Measurements from ENCODE around the gene CAMK2A.

The CAMK2A gene

GRCh38 chr5:150326707-150327106, 37.1 kb upstream of the CAMK2A start:
- Histone ChIP-seq H3K27ac (replicated peaks) (no peak overlapping the region), H3K4me3 (replicated peaks; ENCODE audit: insufficient read depth, low read length) (no peak overlapping the region), H3K27me3 (ENCODE audit: insufficient read depth, poor library complexity, severe bottlenecking) (no peaks in the 10 kb centered on the region)
- TF ChIP-seq GABPA (IDR thresholded peaks at IDR 0.05; ENCODE audit: low read depth) (no peak), REST (IDR thresholded peaks at IDR 0.05; ENCODE audit: insufficient replicate concordance, low read depth) (no peak), POLR2AphosphoS5 (IDR thresholded peaks at IDR 0.05; ENCODE audit: low read depth) (no peak), SPI1 (IDR thresholded peaks at IDR 0.05; ENCODE audit: borderline replicate concordance, low read depth) (no peak), CTCF (IDR thresholded peaks at IDR 0.05; ENCODE audit: insufficient read depth, low read length) (no peak)
- DNase-seq (ENCODE audit: low read depth in 1 of 2, low spot score in 1 of 2) = no peak

- TF ChIP-seq SPI1 (IDR thresholded peaks at IDR 0.05; ENCODE audit: borderline replicate concordance, low read depth) (no peak), CTCF (IDR thresholded peaks at IDR 0.05; ENCODE audit: insufficient read depth, low read length) (no peak), POLR2AphosphoS5 (IDR thresholded peaks at IDR 0.05; ENCODE audit: low read depth) (no peak), GABPA (IDR thresholded peaks at IDR 0.05; ENCODE audit: low read depth) (no peak), REST (IDR thresholded peaks at IDR 0.05; ENCODE audit: insufficient replicate concordance, low read depth) (no peak)
- H3K4me3 ChIP-seq (replicated peaks; ENCODE audit: insufficient read depth, low read length) = no peak overlapping the region
- no peak for DNase-seq (ENCODE audit: low read depth in 1 of 2, low spot score in 1 of 2)
- H3K27me3 ChIP-seq (ENCODE audit: insufficient read depth, poor library complexity, severe bottlenecking) = no peaks in the 10 kb centered on the region
- no peak overlapping the region for H3K27ac ChIP-seq (replicated peaks)
These were observed 35.9 kb upstream of the CAMK2A start for GRCh38 chr5:150325426-150325825.

- TF ChIP-seq REST (IDR thresholded peaks at IDR 0.05; ENCODE audit: insufficient replicate concordance, low read depth) (no peak), SPI1 (IDR thresholded peaks at IDR 0.05; ENCODE audit: borderline replicate concordance, low read depth) (no peak)
- H3K27me3 ChIP-seq (ENCODE audit: insufficient read depth, poor library complexity, severe bottlenecking) = no peaks in the 10 kb centered on the region
- H3K4me3 ChIP-seq (replicated peaks; ENCODE audit: insufficient read depth, low read length) = no peak overlapping the region
- DNase-seq (ENCODE audit: low read depth in 1 of 2, low spot score in 1 of 2) = no peak
- H3K27ac ChIP-seq (replicated peaks) = no peak overlapping the region
These were observed 34.2 kb upstream of the CAMK2A start for GRCh38 chr5:150323819-150324218.

- no peak for DNase-seq (ENCODE audit: low read depth in 1 of 2, low spot score in 1 of 2)
- TF ChIP-seq GABPA (IDR thresholded peaks at IDR 0.05; ENCODE audit: low read depth) = no peak
- no peak for TF ChIP-seq SPI1 (IDR thresholded peaks at IDR 0.05; ENCODE audit: borderline replicate concordance, low read depth)
- no peak for TF ChIP-seq REST (IDR thresholded peaks at IDR 0.05; ENCODE audit: insufficient replicate concordance, low read depth)
- TF ChIP-seq POLR2AphosphoS5 (IDR thresholded peaks at IDR 0.05; ENCODE audit: low read depth) = no peak
- TF ChIP-seq CTCF (IDR thresholded peaks at IDR 0.05; ENCODE audit: insufficient read depth, low read length) = no peak
- Histone ChIP-seq H3K27ac (replicated peaks) (no peak overlapping the region), H3K4me3 (replicated peaks; ENCODE audit: insufficient read depth, low read length) (no peak overlapping the region), H3K27me3 (ENCODE audit: insufficient read depth, poor library complexity, severe bottlenecking) (no peaks in the 10 kb centered on the region)
These were observed 33.5 kb upstream of the CAMK2A start for GRCh38 chr5:150323092-150323491.
